B cell (primary cell): Measurements from ENCODE around the gene RBM23. TPM values are rescaled to one million over a fixed set of nuclear protein-coding genes. Genes with fewer than 3 reads are reported as not detected.

Source experiments
- ATAC-seq: fragments of 200-7000 bp; cut with Tn5 transposase; one replicate; pipeline ENCODE4 v1.10.0; 2021; ENCODE audit warnings: low read depth, mild to moderate bottlenecking, moderate number of reproducible peaks, moderate library complexity
- CTCF ChIA-PET: fragments of 350-600 bp; sonication (Branson Sonifier 250); formaldehyde crosslinking; loops from one replicate; lab custom pipeline; 2021; ENCODE audit warnings: antibody characterized with exemption, inconsistent platforms; lab: Charles Lee
- POLR2A ChIA-PET: fragments of 350-600 bp; sonication (Branson Sonifier 250); formaldehyde crosslinking; loops from one replicate; lab custom pipeline; 2021; ENCODE audit warnings: antibody characterized with exemption; lab: Charles Lee
- DNase-seq: peaks from one replicate; pipeline ENCODE4 v3.0.0; 2013
- H2AFZ ChIP-seq: 2 replicates; pipeline ENCODE4 v1.6.1; 2012; ENCODE audit warnings: mild to moderate bottlenecking, low read depth, low read length; ENCODE audit not compliant: insufficient read depth, poor library complexity, severe bottlenecking
- H3K27ac ChIP-seq, 2 donors: 1 replicate in 1 of 2; 2 replicates in 1 of 2; pipeline ENCODE4 v1.5.1; 2012 to 2013; ENCODE audit warnings: low read length in 2 of 2, mild to moderate bottlenecking in 2 of 2, moderate library complexity in 1 of 2
- H3K27me3 ChIP-seq, 4 experiments: fragments of 200-600 bp in 1 of 4; sonication (generic) in 1 of 4; replicated peaks in 1 of 4; 1 replicate in 2 of 4; 2 replicates in 2 of 4; pipeline versions ENCODE4 v1.6.1 to v1.7.0; 2013 to 2016; ENCODE audit warnings: low read length in 3 of 4, mild to moderate bottlenecking in 2 of 4, mixed read lengths in 1 of 4, moderate library complexity in 1 of 4; ENCODE audit not compliant: insufficient read depth in 4 of 4, control insufficient read depth in 3 of 4; ENCODE audit errors: control extremely low read depth in 1 of 4
- H3K36me3 ChIP-seq, 2 experiments: replicated peaks in 1 of 2; 1 replicate in 1 of 2; 2 replicates in 1 of 2; pipeline versions ENCODE4 v1.6.1 to v1.7.1; 2013; ENCODE audit warnings: low read length in 1 of 2; ENCODE audit not compliant: insufficient read depth in 2 of 2, control insufficient read depth in 1 of 2; ENCODE audit errors: control extremely low read depth in 1 of 2, extremely low read depth in 1 of 2
- H3K4me1 ChIP-seq, 2 donors: fragments of 200-600 bp in 1 of 2; sonication (generic) in 1 of 2; 1 replicate in 1 of 2; 2 replicates in 1 of 2; pipeline versions ENCODE4 v1.5.1 to v1.6.1; 2013 to 2017; ENCODE audit warnings: low read length in 2 of 2; ENCODE audit not compliant: control insufficient read depth in 2 of 2, insufficient read depth in 2 of 2
- H3K4me2 ChIP-seq: replicated peaks from 2 replicates; pipeline ENCODE3; 2012; ENCODE audit warnings: mild to moderate bottlenecking, low read depth, low read length; ENCODE audit not compliant: poor library complexity, severe bottlenecking
- H3K4me3 ChIP-seq, 5 experiments: fragments of 200-600 bp in 1 of 5; sonication (generic) in 1 of 5; 1 replicate in 3 of 5; 2 replicates in 2 of 5; pipeline versions ENCODE4 v1.5.1 to v1.7.0; 2011 to 2016; ENCODE audit warnings: low read length in 4 of 5, mild to moderate bottlenecking in 4 of 5, low read depth in 2 of 5, control low read depth in 1 of 5, moderate library complexity in 1 of 5; ENCODE audit not compliant: insufficient read depth in 1 of 5; ENCODE audit errors: control extremely low read depth in 1 of 5, extremely low read depth in 1 of 5
- H3K79me2 ChIP-seq: fragments of 200-600 bp; sonication (generic); one replicate; pipeline ENCODE4 v1.6.0; 2016; ENCODE audit warnings: low read length; ENCODE audit not compliant: control insufficient read depth, insufficient read depth
- H3K9ac ChIP-seq: fragments of 200-600 bp; sonication (generic); 2 replicates; pipeline ENCODE4 v1.6.1; 2017; ENCODE audit warnings: mild to moderate bottlenecking, low read length, moderate library complexity
- H3K9me3 ChIP-seq, 3 donors: one replicate each; pipeline versions ENCODE4 v1.6.1 to v1.7.1; 2013; ENCODE audit warnings: low read length in 2 of 3; ENCODE audit not compliant: control insufficient read depth in 2 of 3, insufficient read depth in 1 of 3; ENCODE audit errors: control extremely low read depth in 1 of 3
- H4K20me1 ChIP-seq: 2 replicates; pipeline ENCODE4 v1.6.0; 2012; ENCODE audit warnings: mild to moderate bottlenecking, low read length; ENCODE audit not compliant: insufficient read depth, control insufficient read depth, poor library complexity, severe bottlenecking
- H3K27ac Mint-ChIP-seq: one replicate; pipeline ENCODE4 v1.8.0; 2021; ENCODE audit warnings: mixed read lengths
- H3K27me3 Mint-ChIP-seq: one replicate; pipeline ENCODE4 v1.8.0; 2021; ENCODE audit warnings: mixed read lengths
- H3K4me1 Mint-ChIP-seq: one replicate; pipeline ENCODE4 v1.8.0; 2021; ENCODE audit warnings: mixed read lengths
- H3K4me3 Mint-ChIP-seq: one replicate; pipeline ENCODE4 v1.8.0; 2021; ENCODE audit warnings: mixed read lengths
- H3K9me3 Mint-ChIP-seq: one replicate; pipeline ENCODE4 v1.8.0; 2022; ENCODE audit warnings: mixed read lengths; ENCODE audit not compliant: insufficient read depth
- EZH2 ChIP-seq: IDR thresholded peaks from 2 replicates; pipeline ENCODE4 v1.6.1; 2012; ENCODE audit warnings: borderline replicate concordance, low read depth, mild to moderate bottlenecking, moderate library complexity, low read length; ENCODE audit not compliant: insufficient read depth, poor library complexity, severe bottlenecking
- WGBS: methylation state at CpG from one replicate; pipeline ENCODE4 v1.1.5; 2013; ENCODE audit warnings: missing lambda C conversion rate; ENCODE audit not compliant: insufficient coverage; 5-methylcytosine and 5-hydroxymethylcytosine counted together
- intact Hi-C: fragments of 100-400 bp; cut with micrococcal nuclease; formaldehyde crosslinking; loops from one replicate; pipeline ENCODE4 v1.10.0; 2022
- polyA plus RNA-seq: library from polyadenylated mRNA; depleted of rRNA; stranded (reverse); fragments of >200 nt; gene quantifications from 2 replicates; pipeline ENCODE4 v1.2.3, GENCODE V29; 2012
- total RNA-seq, 2 donors: library from RNA; stranded (reverse); fragments of 120-200 nt in 1 of 2; gene quantifications; 1 replicate in 1 of 2; 2 replicates in 1 of 2; pipeline versions ENCODE4 v1.2.3 to v1.2.4, GENCODE V29; 2013 to 2022
- TF ChIP-seq, protein P1 (sequence below): fragments of 200-600 bp; IDR thresholded peaks from one replicate; pipeline ENCODE4 v1.8.0; 2022; ENCODE audit warnings: antibody characterized with exemption, mild to moderate bottlenecking

The RBM23 gene
- total and polyA plus RNA-seq, 2 donors (not counting 1 experiment from before 2014, with no cell fraction given), result 60.7 to 165 TPM

DNA sequence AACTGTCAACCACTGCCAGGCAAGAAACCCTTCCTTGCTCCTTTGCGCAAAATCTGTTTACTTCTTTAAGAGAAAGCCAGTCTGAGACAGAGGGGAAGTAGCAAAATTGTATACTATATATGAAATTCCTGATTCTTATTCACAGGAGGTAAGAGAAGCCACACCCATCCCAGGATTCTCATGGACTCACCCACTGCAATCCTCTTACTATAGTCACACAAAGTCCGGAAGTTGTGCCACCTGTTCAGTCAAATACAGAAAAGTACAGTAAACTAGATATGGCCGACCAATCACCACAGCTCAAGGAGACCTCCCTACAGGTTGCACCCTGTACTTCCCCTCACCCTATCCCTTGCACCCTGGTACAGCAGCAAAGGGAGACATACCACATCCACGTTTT lies 7.4 kb upstream of the RBM23 start:
- H3K27me3 ChIP-seq, result no peaks in the 10 kb centered on the region
- peaks cover 13 to 23% of the 10 kb centered on the region in 2 donors for H3K4me1 ChIP-seq
- POLR2A ChIA-PET, result no interaction called here
- no peaks in the 10 kb centered on the region for H4K20me1 ChIP-seq
- no peak overlapping the region for H2AFZ ChIP-seq
- H3K27ac ChIP-seq, result no peak overlapping the region
- ATAC-seq, result no peak
- CTCF ChIA-PET, result interaction anchor here (2.8 to 5.0 kb wide), 2 partner anchors 53 to 59 kb away, joined by 10 to 64 read pairs; partner anchors contain the start of gene AJUBA
- H3K4me3 ChIP-seq, result no peak overlapping the region
- peaks cover 3% of the 10 kb centered on the region for H3K79me2 ChIP-seq
- H3K27ac Mint-ChIP-seq, result no peak overlapping the region
- WGBS, result 95% methylated on average over 2 of the region's 4 CpGs
- intact Hi-C loops, result loop anchor here (5.0 kb wide), 1 partner anchor 376 kb away; the partner anchor contains the start of gene PPP1R3E
- TF ChIP-seq, protein P1, sequence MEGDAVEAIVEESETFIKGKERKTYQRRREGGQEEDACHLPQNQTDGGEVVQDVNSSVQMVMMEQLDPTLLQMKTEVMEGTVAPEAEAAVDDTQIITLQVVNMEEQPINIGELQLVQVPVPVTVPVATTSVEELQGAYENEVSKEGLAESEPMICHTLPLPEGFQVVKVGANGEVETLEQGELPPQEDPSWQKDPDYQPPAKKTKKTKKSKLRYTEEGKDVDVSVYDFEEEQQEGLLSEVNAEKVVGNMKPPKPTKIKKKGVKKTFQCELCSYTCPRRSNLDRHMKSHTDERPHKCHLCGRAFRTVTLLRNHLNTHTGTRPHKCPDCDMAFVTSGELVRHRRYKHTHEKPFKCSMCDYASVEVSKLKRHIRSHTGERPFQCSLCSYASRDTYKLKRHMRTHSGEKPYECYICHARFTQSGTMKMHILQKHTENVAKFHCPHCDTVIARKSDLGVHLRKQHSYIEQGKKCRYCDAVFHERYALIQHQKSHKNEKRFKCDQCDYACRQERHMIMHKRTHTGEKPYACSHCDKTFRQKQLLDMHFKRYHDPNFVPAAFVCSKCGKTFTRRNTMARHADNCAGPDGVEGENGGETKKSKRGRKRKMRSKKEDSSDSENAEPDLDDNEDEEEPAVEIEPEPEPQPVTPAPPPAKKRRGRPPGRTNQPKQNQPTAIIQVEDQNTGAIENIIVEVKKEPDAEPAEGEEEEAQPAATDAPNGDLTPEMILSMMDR, result no peak
- no peak for TF ChIP-seq EZH2
- H3K4me3 Mint-ChIP-seq, result peak overlapping the region; percentile 12
- H3K9me3 ChIP-seq, result no peaks in the 10 kb centered on the region
- no peak overlapping the region for H3K4me2 ChIP-seq
- H3K9ac ChIP-seq, result no peak overlapping the region
- H3K4me1 Mint-ChIP-seq, result peaks cover 18% of the 10 kb centered on the region
- peaks cover 9 to 32% of the 10 kb centered on the region in 2 experiments for H3K36me3 ChIP-seq
- H3K27me3 Mint-ChIP-seq, result no peaks in the 10 kb centered on the region
- no peak for DNase-seq
- H3K9me3 Mint-ChIP-seq, result no peaks in the 10 kb centered on the region

DNA sequence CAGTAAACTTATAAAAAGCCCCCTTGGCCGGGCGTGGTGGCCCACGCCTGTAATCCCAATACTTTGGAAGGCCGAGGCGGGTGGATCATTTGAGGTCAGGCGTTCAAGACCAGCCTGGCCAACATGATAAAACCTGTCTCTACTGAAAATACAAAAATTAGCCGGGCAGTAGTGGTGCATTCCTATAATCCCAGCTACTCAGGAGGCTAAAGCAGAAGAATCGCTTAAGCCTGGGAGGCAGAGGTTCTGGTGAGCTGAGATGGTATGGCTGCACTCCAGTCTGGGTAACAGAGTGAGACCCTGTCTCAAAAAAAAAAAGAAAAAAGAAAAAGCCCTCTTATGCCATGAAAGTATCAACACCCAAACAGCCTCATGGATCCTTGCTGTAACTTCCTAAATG lies 6.6 kb upstream of the RBM23 start:
- Histone ChIP-seq H2AFZ (no peak overlapping the region), H3K27me3 (no peaks in the 10 kb centered on the region), H3K27ac (no peak overlapping the region), H4K20me1 (no peaks in the 10 kb centered on the region), H3K9me3 (no peaks in the 10 kb centered on the region), H3K4me1 (peaks cover 13 to 18% of the 10 kb centered on the region in 2 donors), H3K79me2 (peaks cover 3% of the 10 kb centered on the region), H3K9ac (no peak overlapping the region), H3K36me3 (peaks cover 9 to 39% of the 10 kb centered on the region in 2 experiments), H3K4me3 (no peak overlapping the region), H3K4me2 (no peak overlapping the region)
- intact Hi-C loops, result loop anchor here (5.0 kb wide), 1 partner anchor 377 kb away; the partner anchor contains the start of gene PPP1R3E
- ATAC-seq (no peak), DNase-seq (no peak)
- 100% methylated on average over 6 of the region's 8 CpGs for WGBS
- TF ChIP-seq, protein P1, result no peak
- no peak for TF ChIP-seq EZH2
- ChIA-PET CTCF (interaction anchor here (1.4 to 2.8 kb wide), 2 partner anchors 53 to 132 kb away, joined by 4 to 10 read pairs; partner anchors contain the start of gene CDH24), POLR2A (no interaction called here)
- Mint-ChIP-seq H3K4me3 (no peak overlapping the region), H3K27ac (no peak overlapping the region), H3K27me3 (no peaks in the 10 kb centered on the region), H3K4me1 (peaks cover 18% of the 10 kb centered on the region), H3K9me3 (no peaks in the 10 kb centered on the region)
